ENCODE results near the gene DCAF6.

Gene DCAF6

GRCh38 chr1:168110896-168111545, 174.5 kb downstream of the DCAF6 start:
- no peak for DNase-seq

GRCh38 chr1:168112673-168113305, 176.3 kb downstream of the DCAF6 start:
- no peak for DNase-seq

- no peak for DNase-seq
These were observed 178.4 kb downstream of the DCAF6 start for GRCh38 chr1:168114845-168115244.

- no peak for DNase-seq
These were observed 179.9 kb downstream of the DCAF6 start for GRCh38 chr1:168116327-168116799.

- DNase-seq: no peak
These were observed 183.3 kb downstream of the DCAF6 start for GRCh38 chr1:168119750-168120149.

GRCh38 chr1:168121401-168122011, 185.0 kb downstream of the DCAF6 start:
- DNase-seq: no peak

- no peak for DNase-seq
These were observed 188.6 kb downstream of the DCAF6 start for GRCh38 chr1:168125051-168125450.
